GM12872 (cell line): ENCODE results near the gene PSMD6.

Experiments used
- TF ChIP-seq, protein P1 (sequence below): IDR thresholded peaks from 3 replicates; pipeline ENCODE4 v1.5.1; 2011; ENCODE audit warnings: low read depth, mild to moderate bottlenecking, low read length, moderate library complexity; ENCODE audit not compliant: insufficient read depth

PSMD6 gene

DNA sequence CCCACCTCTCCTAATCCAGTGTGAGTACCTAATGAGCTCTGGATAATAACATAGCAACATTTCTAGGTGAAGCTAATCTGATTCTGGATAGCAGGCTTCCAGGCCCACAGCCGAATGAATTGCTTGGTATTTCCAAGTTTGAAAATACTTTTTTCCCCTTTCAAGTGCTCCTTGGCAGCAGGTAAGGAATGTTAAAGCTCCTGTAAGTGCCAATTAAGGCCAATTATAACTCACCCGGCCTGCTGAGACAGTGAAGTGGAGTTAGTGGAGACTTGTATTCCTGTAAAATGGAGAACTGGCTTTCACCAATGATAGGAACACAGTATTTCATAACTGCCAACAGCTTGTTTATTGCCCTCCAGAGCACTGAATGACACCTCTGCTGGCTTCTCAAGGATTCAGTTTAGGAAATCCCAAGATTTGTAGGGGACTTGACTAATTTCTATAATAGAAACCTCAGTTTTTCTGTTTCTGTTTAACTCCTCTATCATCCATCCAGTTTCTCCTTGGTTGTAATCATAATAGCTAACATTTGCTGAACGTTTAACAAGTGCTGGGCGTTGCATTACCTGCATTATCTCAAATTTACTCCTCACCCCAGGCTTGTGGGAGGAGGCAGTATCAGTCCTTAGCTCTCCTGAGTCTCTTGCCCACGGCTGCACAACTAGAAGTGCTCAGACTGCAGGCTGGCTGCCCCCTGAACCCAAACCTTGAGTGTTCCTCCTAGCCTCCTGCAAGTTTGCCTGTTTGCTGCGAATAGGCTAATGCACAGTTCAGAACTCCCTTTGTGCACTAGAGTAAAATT lies 58.4 kb downstream of the PSMD6 start:
- TF ChIP-seq, protein P1, sequence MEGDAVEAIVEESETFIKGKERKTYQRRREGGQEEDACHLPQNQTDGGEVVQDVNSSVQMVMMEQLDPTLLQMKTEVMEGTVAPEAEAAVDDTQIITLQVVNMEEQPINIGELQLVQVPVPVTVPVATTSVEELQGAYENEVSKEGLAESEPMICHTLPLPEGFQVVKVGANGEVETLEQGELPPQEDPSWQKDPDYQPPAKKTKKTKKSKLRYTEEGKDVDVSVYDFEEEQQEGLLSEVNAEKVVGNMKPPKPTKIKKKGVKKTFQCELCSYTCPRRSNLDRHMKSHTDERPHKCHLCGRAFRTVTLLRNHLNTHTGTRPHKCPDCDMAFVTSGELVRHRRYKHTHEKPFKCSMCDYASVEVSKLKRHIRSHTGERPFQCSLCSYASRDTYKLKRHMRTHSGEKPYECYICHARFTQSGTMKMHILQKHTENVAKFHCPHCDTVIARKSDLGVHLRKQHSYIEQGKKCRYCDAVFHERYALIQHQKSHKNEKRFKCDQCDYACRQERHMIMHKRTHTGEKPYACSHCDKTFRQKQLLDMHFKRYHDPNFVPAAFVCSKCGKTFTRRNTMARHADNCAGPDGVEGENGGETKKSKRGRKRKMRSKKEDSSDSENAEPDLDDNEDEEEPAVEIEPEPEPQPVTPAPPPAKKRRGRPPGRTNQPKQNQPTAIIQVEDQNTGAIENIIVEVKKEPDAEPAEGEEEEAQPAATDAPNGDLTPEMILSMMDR, result no peak

DNA sequence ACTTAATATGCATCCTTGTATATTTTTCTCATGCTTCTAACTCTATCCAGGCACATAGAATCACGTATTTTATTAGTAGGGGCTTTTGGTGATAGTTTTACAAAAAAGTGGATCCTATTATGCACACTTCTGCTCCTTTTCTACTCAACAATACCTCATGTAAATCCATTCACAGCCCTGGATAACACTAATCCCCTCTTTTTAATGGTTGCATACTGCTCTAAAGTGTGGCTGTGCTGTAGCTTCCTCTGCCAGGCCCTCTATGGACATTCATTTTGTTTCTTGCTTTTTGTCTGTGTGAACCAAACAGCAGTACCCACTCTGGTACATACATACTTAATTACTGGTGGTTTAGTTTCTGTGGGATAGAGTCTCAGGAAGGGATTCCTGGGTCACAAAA lies 59.8 kb downstream of the PSMD6 start:
- TF ChIP-seq, protein P1, result no peak

DNA sequence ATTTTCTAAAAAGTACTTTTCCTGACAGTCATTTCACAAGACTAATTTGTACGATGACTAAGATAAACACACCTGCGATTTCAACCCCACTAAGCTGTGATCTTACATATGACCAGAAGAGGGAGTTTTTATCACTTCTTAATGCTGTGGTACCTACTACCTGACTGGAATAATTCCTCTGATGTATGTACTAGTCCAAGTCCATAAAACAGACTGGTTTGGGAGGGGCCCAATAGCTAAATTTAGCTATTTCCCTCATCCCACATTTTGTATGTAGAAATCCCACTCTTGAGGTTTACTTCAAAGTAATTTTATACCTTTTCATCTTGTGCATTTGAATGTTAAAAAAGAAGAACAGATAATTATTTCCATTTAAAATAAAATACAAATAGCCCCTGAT lies 61.4 kb downstream of the PSMD6 start:
- TF ChIP-seq, protein P1, result peak; percentile 60
